H1 (cell line): ENCODE results near the gene FBLN2.

Experiments used
- EGR1 ChIP-seq: IDR thresholded peaks from 2 replicates; pipeline ENCODE4 v1.6.1; 2011; ENCODE audit warnings: low read depth, low read length, borderline replicate concordance
- EP300 ChIP-seq, 2 experiments: IDR thresholded peaks; 1 replicate in 1 of 2; 2 replicates in 1 of 2; pipeline ENCODE4 v1.6.1; 2011 to 2012; ENCODE audit warnings: low read depth in 2 of 2, low read length in 2 of 2, mild to moderate bottlenecking in 2 of 2, borderline replicate concordance in 1 of 2, inconsistent platforms in 1 of 2, moderate library complexity in 1 of 2
- GTF2F1 ChIP-seq: IDR thresholded peaks from 2 replicates; pipeline ENCODE4 v1.6.1; 2012; ENCODE audit warnings: low read depth, low read length, improper control_type of control experiment, borderline replicate concordance
- HDAC2 ChIP-seq, 2 experiments: fragments of 300-600 bp in 1 of 2; sonication (generic) in 1 of 2; IDR thresholded peaks; 2 replicates each; pipeline ENCODE4 v1.6.1; 2011 to 2012; ENCODE audit warnings: low read depth in 2 of 2, low read length in 2 of 2, mild to moderate bottlenecking in 2 of 2, moderate library complexity in 2 of 2, borderline replicate concordance in 1 of 2, inconsistent platforms in 1 of 2
- KDM1A ChIP-seq: fragments of 200-600, 300-600 bp; sonication (generic); IDR thresholded peaks from 2 replicates; pipeline ENCODE4 v1.7.1; 2016; ENCODE audit warnings: mild to moderate bottlenecking, low read length, borderline replicate concordance
- POLR2A ChIP-seq, 2 experiments: IDR thresholded peaks; 1 replicate in 1 of 2; 2 replicates in 1 of 2; pipeline ENCODE4 v1.6.1; 2011; ENCODE audit warnings: low read depth in 2 of 2, low read length in 2 of 2, mild to moderate bottlenecking in 2 of 2; ENCODE audit errors: control extremely low read depth in 1 of 2
- SP1 ChIP-seq: IDR thresholded peaks from 2 replicates; pipeline ENCODE4 v1.6.1; 2011; ENCODE audit warnings: low read depth, low read length
- SRF ChIP-seq: IDR thresholded peaks from 2 replicates; pipeline ENCODE4 v1.6.1; 2011; ENCODE audit warnings: mild to moderate bottlenecking, low read depth, low read length, moderate library complexity
- TAF1 ChIP-seq: IDR thresholded peaks from 2 replicates; pipeline ENCODE4 v1.6.1; 2011; ENCODE audit warnings: mild to moderate bottlenecking, low read depth, low read length
- TF ChIP-seq, protein P1 (sequence below), 3 experiments: IDR thresholded peaks; 1 replicate in 2 of 3; 2 replicates in 1 of 3; pipeline versions ENCODE4 v1.5.1 to v1.6.1; 2011; ENCODE audit warnings: low read length in 3 of 3, mild to moderate bottlenecking in 3 of 3, inconsistent platforms in 2 of 3, low read depth in 1 of 3, moderate library complexity in 1 of 3; ENCODE audit not compliant: insufficient read depth in 1 of 3; ENCODE audit errors: control extremely low read depth in 1 of 3

- no peak for TF ChIP-seq EP300 (IDR thresholded peaks at IDR 0.05; ENCODE audit: borderline replicate concordance in 1 of 2, low read depth in 2 of 2, low read length in 2 of 2)
- TF ChIP-seq SRF: no peak
- TF ChIP-seq, protein P1, sequence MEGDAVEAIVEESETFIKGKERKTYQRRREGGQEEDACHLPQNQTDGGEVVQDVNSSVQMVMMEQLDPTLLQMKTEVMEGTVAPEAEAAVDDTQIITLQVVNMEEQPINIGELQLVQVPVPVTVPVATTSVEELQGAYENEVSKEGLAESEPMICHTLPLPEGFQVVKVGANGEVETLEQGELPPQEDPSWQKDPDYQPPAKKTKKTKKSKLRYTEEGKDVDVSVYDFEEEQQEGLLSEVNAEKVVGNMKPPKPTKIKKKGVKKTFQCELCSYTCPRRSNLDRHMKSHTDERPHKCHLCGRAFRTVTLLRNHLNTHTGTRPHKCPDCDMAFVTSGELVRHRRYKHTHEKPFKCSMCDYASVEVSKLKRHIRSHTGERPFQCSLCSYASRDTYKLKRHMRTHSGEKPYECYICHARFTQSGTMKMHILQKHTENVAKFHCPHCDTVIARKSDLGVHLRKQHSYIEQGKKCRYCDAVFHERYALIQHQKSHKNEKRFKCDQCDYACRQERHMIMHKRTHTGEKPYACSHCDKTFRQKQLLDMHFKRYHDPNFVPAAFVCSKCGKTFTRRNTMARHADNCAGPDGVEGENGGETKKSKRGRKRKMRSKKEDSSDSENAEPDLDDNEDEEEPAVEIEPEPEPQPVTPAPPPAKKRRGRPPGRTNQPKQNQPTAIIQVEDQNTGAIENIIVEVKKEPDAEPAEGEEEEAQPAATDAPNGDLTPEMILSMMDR (IDR thresholded peaks at IDR 0.05; ENCODE audit: control extremely low read depth in 1 of 3, insufficient read depth in 1 of 3, low read depth in 1 of 3, low read length in 3 of 3): no peak
- no peak for TF ChIP-seq HDAC2 (IDR thresholded peaks at IDR 0.05; ENCODE audit: borderline replicate concordance in 1 of 2, low read depth in 2 of 2, low read length in 2 of 2)
- TF ChIP-seq POLR2A (IDR thresholded peaks at IDR 0.05; ENCODE audit: control extremely low read depth in 1 of 2, low read depth in 2 of 2, low read length in 2 of 2): no peak
- TF ChIP-seq KDM1A: no peak
- no peak for TF ChIP-seq TAF1
- no peak for TF ChIP-seq SP1
- no peak for TF ChIP-seq GTF2F1
- no peak for TF ChIP-seq EGR1
Measured at GRCh38 chr3:13622356-13622755, 73.4 kb downstream of the FBLN2 start.
